Fibroblast of mammary gland (primary cell): Measurements from ENCODE around the gene NTN5.
A peak's percentile ranks its signal among the peaks of the same experiment; 100 is the strongest.

Source experiments
- DNase-seq: peaks from one replicate; pipeline ENCODE4 v3.0.0-alpha.2; 2010; ENCODE audit warnings: low read depth
- H3K4me3 ChIP-seq: 2 replicates; pipeline ENCODE4 v1.5.1; 2011; ENCODE audit warnings: low read depth, mild to moderate bottlenecking, low read length, moderate library complexity; ENCODE audit not compliant: control insufficient read depth
- TF ChIP-seq, protein P1 (sequence below): conservative IDR thresholded peaks from 2 replicates; pipeline ENCODE4 v1.5.1; 2011; ENCODE audit warnings: low read depth, low read length, inconsistent platforms; ENCODE audit not compliant: control insufficient read depth, insufficient read depth

The NTN5 gene

DNA sequence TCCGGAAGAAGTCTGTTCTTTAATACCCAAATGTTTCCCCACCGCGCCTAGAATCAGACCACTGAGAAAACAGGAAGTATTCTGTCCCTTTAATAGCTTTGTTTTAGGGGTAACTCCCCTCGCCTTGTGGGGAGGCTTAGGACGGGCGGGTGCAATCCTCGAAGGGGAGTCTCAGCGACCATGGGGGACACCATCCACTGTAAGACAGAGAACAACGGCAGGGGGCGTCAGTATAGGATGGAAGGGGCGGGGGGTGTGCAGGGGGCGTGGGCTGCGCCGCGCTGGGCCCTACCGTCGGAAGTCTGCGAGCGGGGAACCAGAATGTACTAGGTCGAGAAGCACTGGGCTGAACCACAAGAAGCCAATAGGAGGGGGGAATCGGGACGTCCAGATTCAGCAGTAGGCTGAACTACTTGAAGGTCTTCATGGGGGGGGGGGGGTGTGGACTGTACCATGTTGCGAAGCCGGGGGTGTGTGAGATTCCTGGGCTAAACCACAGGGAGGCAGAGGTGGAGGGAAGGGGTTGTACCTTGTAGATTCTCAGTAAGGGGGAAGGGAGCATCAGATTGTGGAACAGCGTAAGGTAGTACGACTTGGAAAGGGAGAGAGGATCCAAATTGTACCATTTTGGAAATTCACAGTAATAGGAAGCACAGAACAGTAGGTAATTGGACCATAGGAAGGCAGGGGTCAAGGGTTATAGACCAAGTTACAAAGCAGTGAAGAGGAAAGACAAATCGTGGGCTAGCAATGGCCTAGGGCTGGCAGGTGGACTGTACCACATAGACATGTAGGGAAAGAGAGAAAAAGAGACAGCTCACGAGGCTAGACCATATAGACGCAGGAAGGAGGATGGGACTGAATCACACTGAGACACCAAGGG lies 34.6 kb downstream of the NTN5 start:
- TF ChIP-seq, protein P1, sequence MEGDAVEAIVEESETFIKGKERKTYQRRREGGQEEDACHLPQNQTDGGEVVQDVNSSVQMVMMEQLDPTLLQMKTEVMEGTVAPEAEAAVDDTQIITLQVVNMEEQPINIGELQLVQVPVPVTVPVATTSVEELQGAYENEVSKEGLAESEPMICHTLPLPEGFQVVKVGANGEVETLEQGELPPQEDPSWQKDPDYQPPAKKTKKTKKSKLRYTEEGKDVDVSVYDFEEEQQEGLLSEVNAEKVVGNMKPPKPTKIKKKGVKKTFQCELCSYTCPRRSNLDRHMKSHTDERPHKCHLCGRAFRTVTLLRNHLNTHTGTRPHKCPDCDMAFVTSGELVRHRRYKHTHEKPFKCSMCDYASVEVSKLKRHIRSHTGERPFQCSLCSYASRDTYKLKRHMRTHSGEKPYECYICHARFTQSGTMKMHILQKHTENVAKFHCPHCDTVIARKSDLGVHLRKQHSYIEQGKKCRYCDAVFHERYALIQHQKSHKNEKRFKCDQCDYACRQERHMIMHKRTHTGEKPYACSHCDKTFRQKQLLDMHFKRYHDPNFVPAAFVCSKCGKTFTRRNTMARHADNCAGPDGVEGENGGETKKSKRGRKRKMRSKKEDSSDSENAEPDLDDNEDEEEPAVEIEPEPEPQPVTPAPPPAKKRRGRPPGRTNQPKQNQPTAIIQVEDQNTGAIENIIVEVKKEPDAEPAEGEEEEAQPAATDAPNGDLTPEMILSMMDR = no peak
- peak overlapping the region; percentile 50 for H3K4me3 ChIP-seq
- peak; percentile 91 for DNase-seq

DNA sequence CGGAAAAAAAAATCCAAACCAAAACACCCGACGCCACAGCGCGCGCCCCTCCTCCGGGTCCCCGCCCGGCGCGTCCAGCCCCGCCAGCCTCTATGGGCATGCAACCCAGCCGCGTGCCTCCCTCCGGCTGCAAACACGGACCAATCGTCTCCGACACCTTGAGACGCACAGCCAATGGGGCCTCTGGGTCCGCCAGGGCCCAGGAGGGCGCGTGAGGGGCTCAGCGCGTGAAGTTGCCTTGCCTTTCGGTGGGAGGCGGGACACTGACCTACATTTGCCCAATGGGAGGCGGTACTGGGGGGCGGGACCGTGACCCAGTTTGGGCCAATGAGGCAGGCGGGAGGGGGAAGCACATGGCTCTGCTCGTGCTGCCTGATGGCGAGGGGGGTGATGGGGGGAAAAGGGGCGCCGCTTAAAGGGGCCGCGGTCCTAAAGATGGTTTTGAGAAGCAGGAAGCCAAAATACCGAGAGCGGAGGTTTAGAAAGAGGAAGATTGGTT lies 35.3 kb downstream of the NTN5 start:
- H3K4me3 ChIP-seq = peak overlapping the region; percentile 50
- TF ChIP-seq, protein P1 = no peak
- DNase-seq = peak; percentile 93

DNA sequence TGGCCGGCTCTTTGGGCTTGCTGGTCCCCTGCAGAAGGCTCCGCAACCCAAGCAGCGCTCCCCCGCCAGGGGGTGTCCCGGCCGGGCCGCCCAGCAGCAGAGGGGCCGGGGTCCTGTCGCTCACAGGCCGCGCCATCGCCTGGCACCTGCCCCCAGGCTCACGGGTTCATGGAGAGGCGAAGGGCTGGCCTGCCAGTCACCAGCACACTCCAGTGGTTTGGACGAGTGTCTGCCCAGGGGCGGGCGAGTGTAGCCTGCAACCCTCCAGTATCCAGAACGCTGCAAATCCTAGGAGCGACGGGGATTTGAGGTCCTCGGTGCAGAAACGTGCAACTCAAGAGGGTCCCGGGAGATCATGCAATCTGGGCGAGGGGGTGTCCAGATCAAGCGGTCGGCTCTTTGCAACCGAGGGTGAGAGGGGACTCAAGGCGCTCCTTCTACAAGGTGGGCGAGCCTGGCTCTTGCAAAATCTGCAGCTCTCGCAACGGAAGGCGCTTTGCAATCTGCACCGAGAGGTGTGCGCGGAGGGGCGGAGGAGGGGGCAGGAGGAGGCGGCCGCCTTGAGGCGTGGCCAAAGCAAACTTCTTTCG lies 35.9 kb downstream of the NTN5 start, which contains the start of gene DBP:
Gene DBP (minus strand): TSS at position 521 of the 590 bp plus-strand sequence. CDS start 385 bp downstream, at position 136.
- peak within 1 kb of the TSS; percentile 50 for H3K4me3 ChIP-seq
- TF ChIP-seq, protein P1 = no peak
- DNase-seq = no peak

DNA sequence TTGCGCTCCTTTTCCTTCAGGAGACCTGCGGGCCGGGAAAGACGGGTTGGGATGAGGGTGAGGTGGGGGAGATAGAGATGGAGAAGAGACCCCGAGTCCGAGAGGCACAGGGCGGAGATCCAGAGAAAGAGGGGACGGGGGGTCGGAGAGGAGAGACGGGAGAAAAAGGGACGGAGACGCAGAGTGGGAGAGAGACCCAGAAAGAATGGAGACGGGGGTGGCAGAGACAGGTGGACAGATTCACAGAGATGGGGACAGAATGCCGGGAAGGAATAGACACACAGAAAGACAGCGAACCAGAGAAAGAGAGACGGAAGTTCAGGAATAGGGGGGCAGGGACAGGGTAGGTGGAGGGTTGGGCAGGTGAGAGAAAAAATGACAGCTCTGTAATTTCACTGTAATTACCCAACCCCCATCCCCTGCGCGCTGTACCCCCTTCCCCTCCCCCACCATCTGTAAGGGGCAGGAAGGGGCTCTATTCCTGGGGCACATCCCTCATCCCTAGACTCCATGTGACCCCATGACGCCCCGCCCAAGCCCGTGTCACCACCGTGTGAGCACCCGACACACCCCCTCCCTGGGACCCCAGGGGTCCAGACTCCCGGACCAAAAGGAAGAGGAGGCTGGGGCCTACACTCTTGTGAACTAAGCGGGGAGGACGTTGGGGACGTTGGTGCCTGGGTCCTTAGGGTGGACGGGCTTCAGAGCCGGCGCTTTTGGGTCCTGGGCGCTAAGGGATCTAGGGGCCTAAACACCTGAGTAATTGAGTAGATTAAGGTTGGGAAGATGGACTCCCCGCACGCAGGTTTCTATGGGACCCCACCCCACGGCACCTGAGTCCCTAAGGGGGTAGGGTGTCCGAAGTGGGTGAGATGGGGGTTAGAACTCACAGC lies 36.6 kb downstream of the NTN5 start:
- no peak overlapping the region for H3K4me3 ChIP-seq
- no peak for DNase-seq
- TF ChIP-seq, protein P1 = no peak

DNA sequence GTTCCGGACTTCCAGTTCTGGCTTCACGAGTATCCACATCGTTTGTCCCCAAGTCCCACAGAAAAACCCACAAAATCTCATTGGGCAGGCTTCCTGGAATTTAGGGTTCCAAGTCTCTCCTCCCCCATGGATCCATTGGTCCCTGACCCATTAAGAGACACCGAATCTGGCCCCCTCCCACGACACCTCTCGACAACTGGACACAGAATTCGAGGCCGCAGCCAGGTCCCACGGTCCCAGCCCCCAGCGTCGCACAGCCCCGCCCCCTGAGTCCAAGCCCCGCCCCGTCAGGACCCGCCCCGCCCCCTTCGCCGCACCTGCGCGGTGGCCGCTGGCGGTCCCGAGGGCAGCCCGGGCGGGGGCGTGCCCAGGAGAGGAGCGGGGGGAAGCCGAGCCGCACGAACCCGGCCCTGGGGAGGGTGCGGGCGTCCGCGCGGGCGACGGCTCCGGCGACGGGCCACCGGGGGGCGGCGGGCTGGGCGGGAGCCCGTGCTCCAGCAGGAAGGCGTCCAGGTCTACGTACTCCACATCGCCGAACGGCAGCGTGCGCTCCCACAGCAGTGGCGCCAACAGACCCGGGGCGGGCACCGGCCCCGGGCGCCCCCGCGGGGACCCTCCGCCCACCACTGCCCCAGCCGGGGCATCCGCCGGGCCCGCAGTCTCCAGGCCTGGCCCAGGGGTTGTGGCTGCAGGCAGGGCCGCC lies 37.4 kb downstream of the NTN5 start:
- TF ChIP-seq, protein P1 = no peak
- no peak for DNase-seq
- H3K4me3 ChIP-seq = no peak overlapping the region
